Fibroblast of skin of back (primary cell): ENCODE measurements around the gene PAPPA2.
A peak's percentile ranks its signal among the peaks of the same experiment; 100 is the strongest.
"Not testable (repeated sequence)": the region's sequence is repeated elsewhere in the genome, so short reads cannot be mapped to it uniquely, and the experiment has no call there.

Experiments used
- DNase-seq: peaks from one replicate; pipeline ENCODE4 v3.0.0-alpha.2; 2013

PAPPA2 gene

GRCh38 chr1:176609556-176610408, 146.8 kb downstream of the PAPPA2 start:
- peak; percentile 82 for DNase-seq

GRCh38 chr1:176612791-176613190, 149.8 kb downstream of the PAPPA2 start:
- DNase-seq, result no peak

- peak; percentile 82 for DNase-seq
These were observed 154.9 kb downstream of the PAPPA2 start for GRCh38 chr1:176617881-176618280.

- peak; percentile 53 for DNase-seq
These were observed 156.3 kb downstream of the PAPPA2 start for GRCh38 chr1:176619261-176619660.

- DNase-seq, result no peak
These were observed 162.4 kb downstream of the PAPPA2 start for GRCh38 chr1:176625365-176625764.

- DNase-seq, result no peak
These were observed 163.6 kb downstream of the PAPPA2 start for GRCh38 chr1:176626572-176627061.

- no peak for DNase-seq
These were observed 165.8 kb downstream of the PAPPA2 start for GRCh38 chr1:176628775-176629174.

- DNase-seq, result not testable (repeated sequence)
These were observed 171.8 kb downstream of the PAPPA2 start for GRCh38 chr1:176634733-176635132.

GRCh38 chr1:176638713-176639526, 175.9 kb downstream of the PAPPA2 start:
- DNase-seq, result no peak

GRCh38 chr1:176643536-176643935, 180.6 kb downstream of the PAPPA2 start:
- peak; percentile 82 for DNase-seq

- no peak for DNase-seq
These were observed 185.6 kb downstream of the PAPPA2 start for GRCh38 chr1:176648556-176648955.

- DNase-seq, result peak; percentile 99
These were observed 193.5 kb downstream of the PAPPA2 start for GRCh38 chr1:176656257-176656995.

GRCh38 chr1:176669782-176670181, 206.8 kb downstream of the PAPPA2 start:
- peak; percentile 10 for DNase-seq

GRCh38 chr1:176670853-176671252, 207.9 kb downstream of the PAPPA2 start:
- DNase-seq, result no peak

- DNase-seq, result no peak
These were observed 220.0 kb downstream of the PAPPA2 start for GRCh38 chr1:176682830-176683535.

- DNase-seq, result peak; percentile 60
These were observed 228.6 kb downstream of the PAPPA2 start for GRCh38 chr1:176691251-176692228.

- no peak for DNase-seq
These were observed 229.5 kb downstream of the PAPPA2 start for GRCh38 chr1:176692431-176692830.

- DNase-seq, result no peak
These were observed 230.2 kb downstream of the PAPPA2 start for GRCh38 chr1:176692988-176693696.

- DNase-seq, result no peak
These were observed 230.8 kb downstream of the PAPPA2 start for GRCh38 chr1:176693697-176694329.

GRCh38 chr1:176694713-176695112, 231.7 kb downstream of the PAPPA2 start:
- DNase-seq, result no peak
